NOMO-1 (cell line): ENCODE measurements around the gene FN1.
"Not testable (repeated sequence)": the region's sequence is repeated elsewhere in the genome, so short reads cannot be mapped to it uniquely, and the experiment has no call there.

Source experiments
- DNase-seq, 2 experiments: peaks; one replicate each; lab custom pipeline; 2025; ENCODE audit not compliant: unreplicated experiment in 2 of 2; lab: John Stamatoyannopoulos, UW

FN1 gene

DNA sequence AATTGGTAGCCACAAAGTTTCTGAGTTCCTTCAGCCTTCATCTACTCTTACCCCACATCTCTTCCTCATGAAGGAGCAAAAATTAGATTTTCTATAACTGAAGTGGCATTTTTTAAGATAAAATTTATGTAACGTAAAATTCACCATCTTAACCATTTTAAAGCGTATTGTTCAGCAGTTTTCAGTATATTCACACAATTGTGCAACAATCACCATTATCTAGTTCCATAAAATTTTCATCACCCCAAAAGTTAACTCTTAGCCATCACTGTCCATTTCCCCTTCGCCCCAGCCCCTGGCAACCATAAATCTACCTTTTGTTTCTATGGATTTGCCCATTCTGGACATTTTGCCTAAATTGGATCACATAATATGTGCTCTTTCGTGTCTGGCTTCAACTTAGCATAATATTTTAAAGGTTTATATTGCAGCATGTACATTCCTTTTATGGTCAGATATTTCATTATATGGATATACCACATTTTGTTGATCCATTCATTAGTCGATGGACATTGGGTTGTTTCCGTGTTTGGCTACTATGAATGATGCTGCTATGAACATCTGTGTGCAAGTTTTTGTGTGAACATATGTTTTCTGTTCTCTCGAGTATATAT lies 79.4 kb downstream of the FN1 start:
- DNase-seq = no peak

DNA sequence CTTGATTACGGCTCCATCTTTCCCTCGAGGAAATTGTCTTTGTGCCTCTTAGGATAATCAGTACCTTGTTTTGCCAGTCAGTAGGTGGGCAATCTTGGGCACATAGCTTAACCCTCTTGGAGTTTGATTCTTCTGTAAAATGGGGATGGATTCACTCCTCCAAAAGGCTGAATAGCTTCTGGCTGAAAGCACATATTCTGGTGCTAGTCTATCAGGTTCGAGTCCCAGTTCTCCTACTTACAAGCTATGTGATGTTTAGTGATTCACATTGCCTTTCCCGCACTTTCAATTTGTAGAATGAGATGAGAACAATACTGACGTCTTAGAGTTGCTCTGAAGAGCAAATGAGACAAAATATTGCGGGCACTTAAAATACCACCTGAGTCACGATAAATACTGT lies 80.1 kb downstream of the FN1 start:
- no peak for DNase-seq

DNA sequence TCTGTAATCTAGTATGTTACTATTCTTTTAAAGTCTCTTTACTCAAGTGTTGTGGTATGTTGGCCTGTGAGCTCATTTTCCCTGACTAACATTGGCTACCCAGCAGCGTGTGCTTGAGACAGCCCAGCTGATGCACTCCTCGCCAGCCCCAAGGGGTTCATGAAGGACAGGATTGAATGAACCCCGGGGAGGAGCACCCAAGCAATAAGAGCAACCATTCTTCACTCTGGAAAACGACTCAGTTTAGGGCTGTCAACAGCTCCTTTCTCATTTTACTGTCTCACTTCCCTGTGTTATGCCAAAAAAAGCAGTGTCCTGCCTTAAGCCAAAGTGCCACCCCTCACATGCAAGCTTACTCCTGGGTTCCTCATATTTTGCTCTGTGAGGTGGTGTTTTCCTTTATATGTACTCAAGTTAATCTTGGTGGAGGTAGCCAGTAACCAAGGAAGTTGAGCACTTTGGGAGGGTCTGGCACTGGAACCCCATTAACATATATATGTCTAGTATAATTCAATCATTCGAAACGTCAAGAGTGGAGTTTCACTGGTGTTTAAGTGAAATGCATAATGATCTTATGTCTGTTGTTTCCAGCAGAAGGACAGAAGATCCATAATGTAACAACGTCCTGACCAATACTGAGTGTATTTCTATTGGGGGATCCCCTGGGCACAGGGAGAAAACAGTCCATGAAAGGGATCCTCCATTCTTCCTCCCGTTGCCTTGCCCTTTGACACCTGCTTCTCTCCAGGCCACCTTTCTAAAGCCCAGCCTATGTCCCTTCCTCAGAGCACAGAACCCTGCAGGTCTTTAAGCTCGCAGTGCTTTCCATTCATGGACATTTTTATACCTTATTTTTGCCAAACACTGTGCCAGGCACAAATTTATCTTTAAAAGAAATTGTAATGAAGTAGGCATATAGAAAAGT lies 80.8 kb downstream of the FN1 start:
- no peak for DNase-seq

DNA sequence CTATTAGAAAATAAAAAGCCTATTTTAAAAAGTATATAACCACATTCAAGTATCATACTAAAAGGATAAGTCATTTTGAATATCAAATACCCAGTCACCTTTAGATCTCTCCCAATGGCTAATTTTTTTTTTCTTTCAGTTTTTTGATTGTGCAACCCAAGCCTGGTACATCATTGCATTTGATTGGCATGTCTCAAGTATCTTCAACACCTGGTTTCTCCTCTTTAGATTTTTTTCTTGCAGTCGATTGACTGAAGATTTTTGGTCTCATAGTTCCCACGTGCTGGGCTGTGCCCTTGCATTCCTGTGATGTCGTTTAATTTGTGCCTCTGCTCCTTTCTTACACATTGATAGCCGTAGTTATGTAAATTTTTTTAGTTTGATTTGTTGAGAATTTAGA lies 83.3 kb downstream of the FN1 start:
- no peak for DNase-seq

DNA sequence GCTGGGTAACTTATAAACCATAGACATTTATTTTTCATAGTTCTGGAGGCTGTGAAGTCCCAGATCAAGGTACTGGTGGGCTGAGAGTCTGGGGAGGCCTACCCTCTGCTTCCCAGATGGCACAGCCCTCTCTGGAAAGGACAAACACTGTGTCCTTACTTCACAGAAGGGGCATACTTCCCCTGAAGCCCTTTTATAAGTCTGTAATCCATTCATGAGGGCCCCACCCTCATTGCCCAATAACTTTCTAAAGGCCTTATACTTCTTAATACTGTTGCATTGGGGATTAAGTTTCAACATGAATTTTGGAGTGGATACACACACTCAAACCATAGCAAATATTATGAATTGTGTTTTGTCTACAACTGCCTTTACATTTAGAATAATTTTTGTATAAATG lies 88.0 kb downstream of the FN1 start:
- no peak for DNase-seq

GRCh38 chr2:215338883-215339679 lies 96.8 kb downstream of the FN1 start:
- DNase-seq = no peak

- DNase-seq = no peak
Measured at GRCh38 chr2:215332872-215333595, 102.8 kb downstream of the FN1 start.

DNA sequence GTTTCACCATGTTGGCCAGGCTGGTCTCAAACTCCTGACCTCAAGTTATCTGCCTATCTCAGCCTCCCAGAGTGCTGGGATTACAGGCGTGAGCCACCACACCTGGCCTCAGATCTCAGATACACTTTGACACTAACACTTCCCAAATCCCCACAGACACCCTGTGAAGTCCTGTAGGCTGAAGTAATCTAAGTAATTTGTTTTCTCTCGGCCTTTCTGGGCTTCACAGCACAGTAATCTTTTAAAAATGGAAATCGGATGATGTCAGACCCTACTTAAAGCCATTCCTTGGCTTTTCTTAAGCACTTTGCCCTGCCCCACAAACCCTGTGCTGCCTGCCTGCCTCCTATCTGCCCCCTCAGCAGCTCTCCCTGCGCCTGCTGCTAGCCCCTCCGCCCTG lies 107.8 kb downstream of the FN1 start:
- DNase-seq = no peak

GRCh38 chr2:215324811-215325210 lies 111.1 kb downstream of the FN1 start:
- no peak for DNase-seq

DNA sequence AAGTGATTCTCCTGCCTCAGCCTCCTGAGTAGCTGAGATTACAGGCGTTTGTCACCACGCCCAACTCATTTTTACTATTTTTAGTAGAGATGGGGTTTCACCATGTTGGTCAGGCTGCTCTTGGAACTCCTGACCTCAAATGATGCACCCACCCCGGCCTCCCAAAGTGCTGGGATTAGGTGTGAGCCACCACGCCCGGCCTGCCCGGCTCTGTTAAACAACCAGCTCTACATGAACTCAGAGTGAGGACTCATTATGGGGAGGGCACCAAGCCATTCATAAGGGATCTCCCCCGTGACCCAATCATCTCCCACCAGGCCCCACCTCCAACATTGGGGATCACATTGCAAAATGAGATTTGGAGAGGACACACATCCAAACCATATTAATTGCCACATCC lies 115.2 kb downstream of the FN1 start:
- no peak for DNase-seq

GRCh38 chr2:215320102-215320501 lies 115.8 kb downstream of the FN1 start:
- DNase-seq = no peak

DNA sequence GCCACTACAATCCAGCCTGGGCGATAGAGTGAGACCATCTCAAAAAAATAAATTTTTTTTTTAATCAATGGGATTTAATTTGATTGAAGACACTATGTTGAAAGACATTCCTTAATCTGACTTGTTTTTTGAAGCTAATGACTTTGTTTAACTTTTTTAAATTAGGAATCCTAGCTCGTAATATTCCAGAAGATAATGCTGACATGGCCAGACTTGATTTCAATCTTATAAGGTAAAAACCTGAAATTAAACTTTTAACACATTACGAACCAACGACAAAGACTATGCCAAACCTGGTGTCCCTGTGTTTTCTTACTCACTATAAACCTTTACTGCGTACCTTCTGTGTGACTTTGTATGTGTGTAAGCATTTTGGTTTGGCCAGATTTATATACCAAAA lies 116.4 kb downstream of the FN1 start:
- DNase-seq = no peak

- no peak for DNase-seq
Measured at GRCh38 chr2:215316336-215316735, 119.5 kb downstream of the FN1 start.

- no peak for DNase-seq
Measured at GRCh38 chr2:215315301-215315700, 120.6 kb downstream of the FN1 start.

GRCh38 chr2:215314896-215315295 lies 121.0 kb downstream of the FN1 start:
- DNase-seq = no peak

DNA sequence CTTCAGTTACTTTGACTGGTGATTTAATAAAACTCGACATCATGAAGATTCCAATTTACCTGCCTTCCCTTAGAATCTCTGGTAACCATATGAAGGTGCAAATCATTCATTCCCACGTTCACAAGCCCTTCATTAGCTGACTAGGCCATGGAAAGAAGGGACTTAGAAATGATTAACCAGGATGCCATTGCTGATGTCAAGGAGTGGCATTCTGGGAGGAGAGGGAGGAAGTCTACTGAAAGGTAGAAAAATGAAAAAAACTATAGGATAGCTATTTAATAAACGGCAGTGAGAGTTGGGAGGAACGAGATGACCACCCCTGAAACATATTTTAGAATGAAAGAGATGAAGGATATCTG lies 122.6 kb downstream of the FN1 start:
- DNase-seq = no peak

- peak; percentile 90 to 95 for DNase-seq
Measured at GRCh38 chr2:215311625-215312396, 124.1 kb downstream of the FN1 start, which contains the start of gene ATIC. Gene ATIC, plus strand, starts transcription at chr2:215312059. Its CDS starts 84 bp downstream, at chr2:215312143.

GRCh38 chr2:215311259-215311624 lies 124.6 kb downstream of the FN1 start:
- DNase-seq = not testable (repeated sequence)
